GM19043 (cell line): ENCODE results near the gene CTXN3.

Experiments used
- ATAC-seq: cut with Tn5 transposase; IDR thresholded peaks from one replicate; pipeline ENCODE4 v1.9.1; 2021; ENCODE audit warnings: low read depth; ENCODE audit not compliant: unreplicated experiment

CTXN3 gene

DNA sequence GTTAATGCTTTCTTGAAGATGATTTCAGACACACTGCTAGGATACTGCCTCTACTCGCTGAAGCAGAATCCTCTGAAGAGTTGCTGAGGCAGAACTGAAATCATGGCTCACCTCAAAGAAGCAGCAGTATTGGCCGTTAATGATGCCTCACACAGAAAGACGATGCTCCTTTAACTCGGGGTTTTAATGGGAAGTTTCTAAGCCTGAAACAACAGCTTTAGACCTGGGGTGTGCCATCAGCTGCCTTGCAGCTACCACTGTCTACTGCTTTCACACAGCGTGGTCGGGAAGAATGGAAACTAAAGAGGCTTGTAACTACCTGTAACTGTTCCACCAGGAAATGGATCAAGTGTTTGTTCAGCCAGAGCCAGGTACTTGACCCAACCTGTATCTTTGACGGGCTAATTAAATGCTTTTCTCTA is at the start of gene CTXN3:
Gene CTXN3 (plus strand): TSS at position 65 of the 422 bp plus-strand sequence. CDS start 8,440 bp downstream, outside the sequence.
- ATAC-seq: no peak

DNA sequence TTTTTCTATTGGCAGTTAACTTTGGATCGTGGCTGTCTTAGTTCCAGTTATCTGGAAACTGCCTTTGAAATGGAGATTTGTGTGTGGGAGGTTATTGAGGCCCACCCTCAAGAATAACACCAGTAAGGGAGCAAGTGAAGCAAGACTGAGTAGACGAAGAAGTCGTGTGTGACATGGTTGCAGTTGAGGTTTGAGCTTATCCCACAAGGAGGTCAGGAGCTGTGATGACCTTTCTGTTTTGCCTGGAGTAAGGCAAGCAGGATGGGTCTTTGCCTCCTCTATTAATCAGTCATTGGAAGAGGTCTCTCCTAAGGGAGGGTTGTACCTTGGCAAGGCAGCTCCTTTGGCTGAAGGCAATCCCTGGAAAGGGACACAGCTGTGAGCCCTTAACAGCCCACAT is 49.6 kb upstream of the CTXN3 start:
- no peak for ATAC-seq

DNA sequence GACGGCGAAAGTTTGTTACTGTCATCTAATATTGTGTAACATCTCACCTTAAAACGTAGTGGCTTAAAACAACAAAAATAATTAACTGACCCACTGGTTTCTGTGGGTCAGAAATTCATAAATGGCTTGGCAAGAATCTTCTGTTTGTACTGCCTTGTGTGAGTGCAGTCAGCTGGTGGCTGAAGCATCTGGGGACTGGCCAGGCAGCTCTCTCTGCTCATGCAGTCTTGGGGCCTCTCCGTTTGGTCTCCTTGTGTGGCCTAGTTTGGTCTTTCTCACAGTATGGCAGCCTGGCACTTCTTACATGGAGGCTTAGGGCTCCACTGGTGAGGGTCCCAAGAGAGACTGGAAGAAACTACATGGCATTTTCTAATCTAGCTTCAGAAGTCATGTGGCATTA is 49.0 kb upstream of the CTXN3 start:
- ATAC-seq: no peak

GRCh38 chr5:127601111-127601510 is 47.8 kb upstream of the CTXN3 start:
- no peak for ATAC-seq

DNA sequence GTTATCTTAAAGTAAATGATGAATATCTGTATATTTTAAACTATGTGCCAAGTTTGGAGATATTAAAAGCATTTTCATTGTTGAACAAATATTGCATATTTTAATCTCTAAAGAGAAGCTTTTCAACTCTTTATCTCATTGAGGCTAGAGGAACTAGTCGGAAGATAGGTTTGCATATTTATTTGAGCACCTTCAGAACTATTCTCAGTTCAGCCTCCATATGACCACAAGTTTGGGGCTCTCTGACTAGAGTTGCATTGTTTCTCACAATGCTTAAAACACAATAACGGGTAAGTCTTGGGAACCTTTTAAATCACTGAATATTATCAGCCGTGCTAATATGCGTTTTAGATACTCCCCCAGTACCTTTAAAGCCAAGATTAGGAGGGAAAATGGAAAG is 47.3 kb upstream of the CTXN3 start:
- no peak for ATAC-seq

- ATAC-seq: no peak
These were observed 46.4 kb upstream of the CTXN3 start for GRCh38 chr5:127602481-127602880.

- ATAC-seq: no peak
These were observed 45.7 kb upstream of the CTXN3 start for GRCh38 chr5:127602896-127603844.

GRCh38 chr5:127608077-127608660 is 40.7 kb upstream of the CTXN3 start:
- ATAC-seq: no peak

DNA sequence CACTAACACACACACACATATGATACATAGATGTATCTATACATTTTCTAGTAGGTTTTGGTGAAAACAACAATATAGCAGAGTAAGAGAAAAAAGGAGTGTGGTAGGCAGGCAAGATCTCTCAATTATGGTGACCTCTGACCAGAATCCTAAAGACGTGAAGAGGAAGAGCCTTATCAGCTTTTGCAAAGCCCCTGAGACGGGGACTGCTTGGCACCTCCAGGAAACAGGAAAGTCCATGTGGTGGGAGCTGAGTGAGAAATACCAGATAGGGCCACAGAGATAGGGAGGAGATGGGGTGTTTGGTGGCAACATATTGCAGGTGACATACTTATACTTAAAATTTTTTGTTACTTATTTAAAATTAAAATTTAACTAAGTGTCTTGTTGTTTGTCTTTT is 39.9 kb upstream of the CTXN3 start:
- no peak for ATAC-seq

DNA sequence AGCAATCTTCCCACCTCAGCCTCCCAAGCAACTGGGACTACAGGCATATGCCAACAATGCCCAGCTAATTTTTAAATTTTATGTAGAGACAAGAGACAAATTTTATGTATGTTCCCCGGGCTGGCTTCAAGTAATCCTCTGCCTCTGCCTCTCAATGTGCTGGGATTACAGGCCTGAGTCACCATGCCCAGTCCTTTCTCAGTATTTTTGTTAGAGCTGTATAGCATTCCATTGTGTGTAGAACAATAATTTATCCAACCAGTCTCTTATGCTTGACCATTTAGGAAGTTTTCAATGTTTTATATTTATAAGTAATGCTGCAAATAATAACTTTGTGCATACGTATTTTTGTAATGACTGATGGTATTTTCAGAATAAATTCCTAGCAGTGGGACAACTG is 38.9 kb upstream of the CTXN3 start:
- no peak for ATAC-seq

DNA sequence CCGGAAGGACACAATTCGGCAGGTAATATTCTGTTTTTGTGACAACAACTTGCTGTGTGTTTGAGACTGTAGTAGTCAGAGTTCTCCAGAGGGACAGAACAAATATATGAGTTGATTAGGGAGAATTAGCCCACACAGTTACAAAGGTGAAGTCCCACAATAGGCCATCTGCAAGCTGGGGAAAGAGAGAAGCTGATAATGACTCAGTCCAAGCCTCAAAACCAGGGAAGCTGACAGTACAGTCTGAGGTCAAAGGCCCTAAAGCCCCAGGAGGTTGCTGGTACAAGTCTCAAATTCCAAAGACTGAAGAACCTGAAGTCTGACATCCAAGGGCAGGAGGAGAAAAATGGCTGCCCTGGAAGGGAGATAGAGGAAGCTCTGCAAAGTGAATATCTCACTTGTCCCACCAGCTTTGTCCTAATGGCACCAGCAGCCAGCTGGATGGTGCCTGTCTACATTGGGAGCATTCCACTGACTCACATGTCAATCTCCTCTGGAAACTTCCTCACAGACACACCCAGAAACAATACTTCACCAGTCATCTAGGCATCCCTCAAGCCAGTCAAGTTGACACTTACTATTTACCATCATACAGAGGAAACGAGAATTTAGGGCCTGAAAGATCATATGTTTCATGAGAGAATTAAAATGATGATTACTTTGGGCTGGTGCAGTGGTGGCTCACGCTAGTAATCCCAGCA is 36.3 kb upstream of the CTXN3 start:
- no peak for ATAC-seq

- no peak for ATAC-seq
These were observed 33.0 kb upstream of the CTXN3 start for GRCh38 chr5:127615916-127616315.

GRCh38 chr5:127619908-127620479 is 28.9 kb upstream of the CTXN3 start:
- ATAC-seq: no peak

DNA sequence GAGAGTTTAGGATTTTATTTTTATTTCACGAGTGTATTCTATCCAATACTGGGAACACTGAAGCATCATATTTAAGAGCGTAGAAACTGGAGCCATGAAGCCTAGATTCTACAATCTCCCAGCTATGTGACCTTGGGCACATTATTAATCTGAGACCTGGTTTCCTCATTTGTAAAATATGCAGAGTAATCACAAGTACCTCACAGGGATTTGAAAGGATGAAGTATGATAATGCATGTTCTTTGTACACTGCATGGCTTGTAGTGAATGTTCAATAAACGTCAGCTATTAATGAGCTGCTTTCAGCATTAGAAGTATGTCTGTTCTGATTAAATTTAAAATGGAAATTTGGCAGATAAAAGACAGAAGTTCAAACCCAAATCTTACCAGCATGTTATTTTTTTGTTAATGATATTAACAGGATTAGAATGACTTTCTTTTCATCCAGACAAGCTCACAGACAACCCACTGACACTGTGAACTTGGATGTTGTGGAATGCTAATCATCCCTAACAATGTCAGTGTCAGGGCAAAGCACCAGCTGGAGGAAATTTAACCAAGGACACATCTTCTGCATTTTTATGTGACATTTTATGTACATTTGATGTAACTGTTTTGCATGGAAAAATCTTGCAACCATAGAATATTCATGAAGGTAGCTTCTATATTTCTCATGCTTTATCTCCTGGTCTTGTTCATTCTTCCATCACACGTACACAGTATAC is 27.1 kb upstream of the CTXN3 start:
- ATAC-seq: no peak

- no peak for ATAC-seq
These were observed 14.9 kb upstream of the CTXN3 start for GRCh38 chr5:127634007-127634406.

- no peak for ATAC-seq
These were observed 9.1 kb upstream of the CTXN3 start for GRCh38 chr5:127639828-127640227.

DNA sequence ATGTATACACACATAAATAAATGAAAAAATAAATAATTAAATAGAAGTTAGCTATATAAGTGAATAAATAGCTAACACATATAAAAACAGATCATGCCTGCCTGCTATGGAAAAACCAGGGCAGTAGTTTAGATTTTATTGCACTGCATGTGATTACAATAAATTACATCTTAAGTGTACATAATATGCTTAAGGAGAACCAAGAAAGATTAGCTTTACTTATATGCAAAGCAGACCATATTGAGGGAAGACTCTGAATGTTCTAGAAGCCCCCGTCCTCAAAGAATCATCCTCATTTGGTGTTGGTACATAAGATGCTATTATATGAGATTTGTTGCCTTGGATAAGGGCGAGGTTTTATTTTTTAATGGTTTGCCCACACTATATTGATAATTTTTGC is 5.9 kb upstream of the CTXN3 start:
- ATAC-seq: no peak

GRCh38 chr5:127643607-127644006 is 5.3 kb upstream of the CTXN3 start:
- no peak for ATAC-seq

GRCh38 chr5:127645300-127645726 is 3.6 kb upstream of the CTXN3 start:
- ATAC-seq: no peak

- ATAC-seq: no peak
These were observed 1.4 kb upstream of the CTXN3 start for GRCh38 chr5:127647361-127647958.
